GM12878 (cell line): ENCODE data around the gene GNAL. TPM values are rescaled to one million over a fixed set of nuclear protein-coding genes. Genes with fewer than 3 reads are reported as not detected.

Source experiments
- ATAC-seq: fragments of 200-7000 bp; cut with Tn5 transposase; 3 replicates; pipeline ENCODE4 v1.9.1; 2020; ENCODE audit warnings: mild to moderate bottlenecking, moderate library complexity
- BruUV-seq: library from RNA; stranded (reverse); fragments of 400-500 nt; replicated peaks from 2 replicates; lab custom pipeline; 2021; lab: Mats Ljungman, UMichigan
- CTCF ChIA-PET: fragments of 300-600 bp; sonication (Branson Sonifier 250); formaldehyde crosslinking; extraction: SDS; loops from one replicate; lab custom pipeline; 2021; ENCODE audit warnings: inconsistent platforms; lab: Yijun Ruan, JAX
- POLR2A ChIA-PET: fragments of 350-600 bp; formaldehyde crosslinking; extraction: SDS; loops from one replicate; lab custom pipeline; 2021; ENCODE audit warnings: inconsistent platforms; lab: Charles Lee
- RAD21 ChIA-PET: fragments of 300-600 bp; sonication (Branson Sonifier 250); formaldehyde crosslinking; loops from one replicate; lab custom pipeline; 2023; ENCODE audit warnings: antibody characterized with exemption; ENCODE audit not compliant: unreplicated experiment; lab: Charles Lee
- SMC1A ChIA-PET: fragments of 300-600 bp; sonication (Branson Sonifier 250); formaldehyde crosslinking; loops from one replicate; lab custom pipeline; 2023; ENCODE audit not compliant: unreplicated experiment, uncharacterized antibody; lab: Charles Lee
- DNase-seq: peaks from one replicate; pipeline ENCODE4 v3.0.0-alpha.2; 2011; ENCODE audit warnings: low read depth, low spot score
- FAIRE-seq: peaks from 3 replicates; lab custom pipeline; 2011; peaks lifted over from hg19 to GRCh38; lab: Jason Lieb, UNC
- H2AFZ ChIP-seq: 2 replicates; pipeline ENCODE4 v1.6.0; 2011; ENCODE audit warnings: low read depth, low read length, control low read depth; ENCODE audit not compliant: control insufficient read depth
- H3K27ac ChIP-seq: 2 replicates; pipeline ENCODE4 v1.5.1; 2011; ENCODE audit warnings: control low read depth; ENCODE audit not compliant: control insufficient read depth, insufficient read depth
- H3K27me3 ChIP-seq, 2 experiments: replicated peaks in 1 of 2; 2 replicates each; pipeline versions ENCODE4 v1.6.0 to v1.6.1; 2011; ENCODE audit warnings: low read length in 1 of 2; ENCODE audit not compliant: control insufficient read depth in 2 of 2, insufficient read depth in 2 of 2
- H3K36me3 ChIP-seq, 2 experiments: 2 replicates each; pipeline ENCODE4 v1.5.1; 2011; ENCODE audit warnings: low read length in 1 of 2; ENCODE audit not compliant: control insufficient read depth in 2 of 2, insufficient read depth in 2 of 2
- H3K4me1 ChIP-seq: 2 replicates; pipeline ENCODE4 v1.6.1; 2011; ENCODE audit warnings: mild to moderate bottlenecking, low read length, moderate library complexity, mixed read lengths; ENCODE audit not compliant: control insufficient read depth, insufficient read depth
- H3K4me2 ChIP-seq: 2 replicates; pipeline ENCODE4 v1.6.0; 2011; ENCODE audit warnings: control low read depth; ENCODE audit not compliant: control insufficient read depth, insufficient read depth
- H3K4me3 ChIP-seq: fragments of 200-600 bp; sonication (generic); 2 replicates; pipeline ENCODE4 v1.5.1; 2016
- H3K79me2 ChIP-seq: 2 replicates; pipeline ENCODE4 v1.6.0; 2011; ENCODE audit warnings: low read length; ENCODE audit not compliant: control insufficient read depth, insufficient read depth
- H3K9ac ChIP-seq: 2 replicates; pipeline ENCODE4 v1.8.0; 2011; ENCODE audit warnings: low read length, control low read depth, mixed read lengths; ENCODE audit not compliant: control insufficient read depth, insufficient read depth
- H3K9me3 ChIP-seq: replicated peaks from 3 replicates; pipeline ENCODE4 v1.5.1; 2011; ENCODE audit warnings: mild to moderate bottlenecking, low read length; ENCODE audit not compliant: control insufficient read depth, insufficient read depth
- H4K20me1 ChIP-seq: 2 replicates; pipeline ENCODE4 v1.6.0; 2011; ENCODE audit not compliant: control insufficient read depth, insufficient read depth
- CHD4 ChIP-seq: fragments of 200-600 bp; sonication (generic); IDR thresholded peaks from 2 replicates; pipeline ENCODE4 v1.6.1; 2016; ENCODE audit warnings: mild to moderate bottlenecking
- CUX1 ChIP-seq: IDR thresholded peaks from 2 replicates; pipeline ENCODE4 v1.6.1; 2012; ENCODE audit warnings: improper control_type of control experiment, low read depth, low read length; ENCODE audit not compliant: insufficient replicate concordance
- ESRRA ChIP-seq: IDR thresholded peaks from 2 replicates; pipeline ENCODE4 v1.6.1; 2012; ENCODE audit warnings: mild to moderate bottlenecking, low read length, improper control_type of control experiment
- NFYA ChIP-seq: IDR thresholded peaks from 2 replicates; pipeline ENCODE4 v1.6.1; 2011; ENCODE audit warnings: low read depth, mild to moderate bottlenecking, low read length, improper control_type of control experiment, borderline replicate concordance
- NR2C1 ChIP-seq: fragments of 450-650 bp; IDR thresholded peaks from 2 replicates; pipeline ENCODE4 v1.6.1; 2017; ENCODE audit warnings: antibody characterized with exemption, mild to moderate bottlenecking, moderate library complexity
- PAX8 ChIP-seq: fragments of 450-650 bp; IDR thresholded peaks from 2 replicates; pipeline ENCODE4 v1.6.1; 2017; ENCODE audit warnings: mild to moderate bottlenecking, moderate library complexity
- PBX3 ChIP-seq: IDR thresholded peaks from 2 replicates; pipeline ENCODE4 v1.6.1; 2011; ENCODE audit warnings: mild to moderate bottlenecking, low read depth, low read length, moderate library complexity; ENCODE audit not compliant: insufficient replicate concordance
- POLR2AphosphoS5 ChIP-seq: IDR thresholded peaks from 2 replicates; pipeline ENCODE4 v1.6.1; 2011; ENCODE audit warnings: mild to moderate bottlenecking, low read length, inconsistent platforms
- RCOR1 ChIP-seq: conservative IDR thresholded peaks from 2 replicates; pipeline ENCODE4 v1.6.1; 2012; ENCODE audit warnings: low read depth, low read length, improper control_type of control experiment
- SRF ChIP-seq, 2 experiments: IDR thresholded peaks; 2 replicates each; pipeline ENCODE4 v1.6.1; 2011; ENCODE audit warnings: low read depth in 2 of 2, low read length in 2 of 2, mild to moderate bottlenecking in 1 of 2, moderate library complexity in 1 of 2
- STAT1 ChIP-seq: fragments of 450-650 bp; conservative IDR thresholded peaks from 2 replicates; pipeline ENCODE4 v1.6.1; 2014; ENCODE audit warnings: antibody characterized with exemption, mild to moderate bottlenecking
- TCF12 ChIP-seq: IDR thresholded peaks from 2 replicates; pipeline ENCODE4 v1.6.1; 2011; ENCODE audit warnings: low read depth, mild to moderate bottlenecking, low read length
- TCF3 ChIP-seq: IDR thresholded peaks from 2 replicates; pipeline ENCODE4 v1.6.1; 2012; ENCODE audit warnings: low read depth, mild to moderate bottlenecking, low read length, borderline replicate concordance; ENCODE audit not compliant: insufficient read depth
- ZBTB4 ChIP-seq: fragments of 450-650 bp; formaldehyde crosslinking; IDR thresholded peaks from 2 replicates; pipeline ENCODE4 v1.4.0; 2022; ENCODE audit warnings: mild to moderate bottlenecking, moderate library complexity
- ZNF207 ChIP-seq: fragments of 450-650 bp; IDR thresholded peaks from 2 replicates; pipeline ENCODE4 v1.6.1; 2014; ENCODE audit warnings: antibody characterized with exemption, mild to moderate bottlenecking, borderline replicate concordance
- WGBS: methylation state at CpG from one replicate; pipeline ENCODE4 v1.1.6; 2016; ENCODE audit warnings: low lambda C conversion rate; ENCODE audit not compliant: insufficient replicate concordance, insufficient coverage; ENCODE audit errors: missing lambda C conversion rate; 5-methylcytosine and 5-hydroxymethylcytosine counted together
- in situ Hi-C: fragments of 300-500 bp; cut with MboI; formaldehyde crosslinking; loops from 9 replicates; pipeline ENCODE4 v1.14.3; 2018; ENCODE audit warnings: mixed read lengths
- intact Hi-C: fragments of 100-400 bp; cut with micrococcal nuclease; formaldehyde crosslinking; loops from one replicate; pipeline ENCODE4 v1.14.2; 2022; ENCODE audit not compliant: unreplicated experiment
- polyA plus RNA-seq, 11 experiments: library from polyadenylated mRNA; depleted of rRNA in 4 of 11; unstranded in 6 of 11; stranded (reverse) in 5 of 11; fragments of >200 nt; fragmentation: Nextera tagmentation in 4 of 11; fragmentation: Illumina TruSeq in 1 of 11; extraction: Ambion mirVana in 4 of 11; extraction: Trizol in 1 of 11; gene quantifications; 1 replicate in 1 of 11; 2 replicates in 10 of 11; pipeline versions ENCODE4 v1.2.1 to v1.2.3, GENCODE V29; 2011 to 2016; ENCODE audit warnings: inconsistent platforms in 2 of 11, missing spikeins in 2 of 11, low read depth in 1 of 11
- total RNA-seq, 4 experiments: library from RNA; depleted of rRNA in 3 of 4; stranded (reverse); fragments of >200 nt in 3 of 4; fragmentation: Illumina TruSeq in 1 of 4; extraction: Trizol in 1 of 4; gene quantifications; 2 replicates each; pipeline versions ENCODE4 v1.2.1 to v1.2.3, GENCODE V29; 2013 to 2021

The GNAL gene
- total and polyA plus RNA-seq, 10 of the 15 experiments (the other 5 are each of a cell fraction or from before 2014, with no cell fraction given) = 0.02 to 0.39 (median 0.05) TPM; not detected in 5

DNA sequence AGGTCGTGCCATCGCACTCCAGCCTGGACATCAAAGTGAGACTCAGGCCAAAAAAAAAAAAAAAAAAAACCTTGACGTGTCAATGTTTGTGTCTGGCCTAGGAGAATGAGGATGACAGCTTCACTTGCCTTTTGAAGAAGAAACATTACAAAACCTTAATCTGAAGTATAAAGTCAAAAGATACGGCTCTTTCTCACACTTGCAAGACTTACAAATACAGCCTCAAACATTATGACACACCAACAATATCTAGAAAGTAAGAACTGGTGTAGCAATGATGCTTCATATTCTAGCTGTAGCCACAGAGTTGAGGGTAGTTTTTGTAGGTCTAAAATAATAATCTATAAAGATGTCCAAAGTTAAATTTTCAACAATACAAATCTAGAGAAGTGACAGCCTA lies 193.6 kb downstream of the GNAL start:
- H3K4me2 ChIP-seq = no peak overlapping the region
- H3K36me3 ChIP-seq = peaks cover 6 to 9% of the 10 kb centered on the region in 2 experiments; a peak in 2 of 4 replicates
- H2AFZ ChIP-seq = no peak overlapping the region
- WGBS = 64% methylated on average over 4 of the region's 4 CpGs
- H3K79me2 ChIP-seq = no peaks in the 10 kb centered on the region
- H3K9me3 ChIP-seq = no peaks in the 10 kb centered on the region
- ChIA-PET POLR2A (no interaction called here), SMC1A (interaction anchor here (1.4 kb wide), 1 partner anchor 56 kb away, joined by 4 read pairs; no protein-coding TSS in a partner anchor), RAD21 (no interaction called here), CTCF (interaction anchor here (1.2 kb wide), 1 partner anchor 54 kb away, joined by 3 read pairs; no protein-coding TSS in a partner anchor)
- no peak for FAIRE-seq
- BruUV-seq = no TSS peak
- ATAC-seq = no peak
- no peaks in the 10 kb centered on the region for H4K20me1 ChIP-seq
- no peak for DNase-seq
- no peak overlapping the region for H3K4me3 ChIP-seq
- intact Hi-C loops = no loop called here
- no peak overlapping the region for H3K27ac ChIP-seq
- in situ Hi-C loops = no loop called here
- no peaks in the 10 kb centered on the region for H3K27me3 ChIP-seq
- peaks cover 19% of the 10 kb centered on the region for H3K4me1 ChIP-seq
- H3K9ac ChIP-seq = no peak overlapping the region
- TF ChIP-seq TCF12 = no peak
- TF ChIP-seq ZNF207 = no peak
- no peak for TF ChIP-seq CUX1
- TF ChIP-seq PAX8 = no peak
- TF ChIP-seq PBX3 = no peak
- no peak for TF ChIP-seq CHD4
- TF ChIP-seq ZBTB4 (CRISPR knock-in tag) = no peak
- no peak for TF ChIP-seq NR2C1
- TF ChIP-seq ESRRA = no peak
- TF ChIP-seq SRF (IDR thresholded peaks at IDR 0.05; ENCODE audit: low read depth in 2 of 2, low read length in 2 of 2) = no peak
- TF ChIP-seq TCF3 = no peak
- TF ChIP-seq POLR2AphosphoS5 = no peak
- no peak for TF ChIP-seq NFYA
- TF ChIP-seq RCOR1 = no peak
- no peak for TF ChIP-seq STAT1
